ENCODE data around the gene DCC. TPM values are rescaled to one million over a fixed set of nuclear protein-coding genes. Genes with fewer than 3 reads are reported as not detected.

Gene DCC
- polyA plus RNA-seq, 3 donors = 4.0 to 8.0 (median 5.8) TPM

DNA sequence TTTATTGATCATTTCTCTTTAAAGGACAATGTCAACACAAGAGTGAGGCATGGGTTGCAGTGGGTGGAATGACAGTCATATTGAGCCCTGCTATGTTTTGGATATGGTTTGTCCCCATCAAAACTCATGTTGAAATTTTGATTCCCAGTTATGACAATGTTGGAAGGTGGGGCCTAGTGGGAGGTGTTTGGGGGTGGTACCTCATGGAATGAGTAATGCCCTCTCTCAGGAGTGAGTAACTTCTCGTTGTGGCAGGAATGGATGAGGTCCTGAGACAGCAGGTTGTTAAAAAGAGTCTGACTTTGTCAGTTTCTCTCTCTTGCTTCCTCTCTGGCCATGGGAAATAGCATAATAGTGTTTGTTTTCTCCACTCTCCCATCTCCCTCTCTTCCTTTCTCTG lies 345.3 kb downstream of the DCC start:
- no peak for DNase-seq

- no peak for DNase-seq
Measured at GRCh38 chr18:52691841-52692240, 351.8 kb downstream of the DCC start.

GRCh38 chr18:52694804-52695203 lies 354.8 kb downstream of the DCC start:
- no peak for DNase-seq

GRCh38 chr18:52700116-52700515 lies 360.1 kb downstream of the DCC start:
- DNase-seq = no peak

DNA sequence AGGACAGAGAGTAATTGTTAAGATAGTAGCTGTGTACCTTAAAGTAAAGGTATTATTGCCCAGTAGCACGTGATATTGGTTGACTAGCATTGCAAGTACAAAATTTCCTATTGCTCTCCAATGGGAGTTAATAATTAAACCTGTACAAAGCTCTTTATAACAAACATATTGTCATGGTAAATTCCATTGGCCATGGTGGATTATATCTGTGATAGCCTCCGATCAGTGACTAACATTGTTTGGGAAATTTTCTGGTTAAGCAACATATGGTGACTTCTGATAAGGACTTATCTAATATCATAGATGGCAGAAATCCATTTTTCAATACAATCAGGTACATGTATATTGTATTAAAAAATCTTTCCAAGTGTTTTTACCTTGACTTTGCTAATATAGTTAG lies 360.8 kb downstream of the DCC start:
- no peak for DNase-seq

DNA sequence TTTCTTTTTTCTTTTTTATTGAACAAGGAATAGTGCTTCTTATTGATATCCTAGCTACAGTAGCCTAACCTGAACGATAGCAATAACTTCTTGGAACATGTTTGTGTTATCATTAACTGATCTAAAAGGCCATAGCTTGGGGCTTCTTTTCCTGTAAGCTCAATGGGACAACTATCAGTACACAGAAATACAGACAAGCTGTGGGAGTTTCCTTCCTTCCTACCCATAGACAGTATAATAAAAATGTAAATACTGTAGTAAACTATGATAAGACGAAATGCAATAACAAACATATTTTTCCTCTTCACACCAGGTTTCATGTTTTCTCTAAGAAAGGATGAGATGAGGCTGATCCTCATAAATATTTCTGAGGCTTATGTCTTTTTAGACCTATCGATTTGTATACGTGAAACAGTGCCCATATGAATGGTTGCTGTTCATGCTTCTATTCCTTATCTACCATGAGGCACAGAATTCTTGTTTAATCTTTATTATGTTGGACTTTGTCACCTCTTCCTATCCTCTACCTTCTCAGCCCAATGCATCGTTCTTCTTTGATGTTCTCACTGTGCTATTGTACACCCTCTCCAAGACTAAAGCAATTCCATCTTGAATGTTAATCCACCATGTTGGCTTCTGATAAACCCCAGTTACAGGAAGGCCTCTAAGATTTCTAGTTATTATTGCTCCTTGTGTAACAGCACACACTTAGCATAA lies 361.4 kb downstream of the DCC start:
- no peak for DNase-seq

DNA sequence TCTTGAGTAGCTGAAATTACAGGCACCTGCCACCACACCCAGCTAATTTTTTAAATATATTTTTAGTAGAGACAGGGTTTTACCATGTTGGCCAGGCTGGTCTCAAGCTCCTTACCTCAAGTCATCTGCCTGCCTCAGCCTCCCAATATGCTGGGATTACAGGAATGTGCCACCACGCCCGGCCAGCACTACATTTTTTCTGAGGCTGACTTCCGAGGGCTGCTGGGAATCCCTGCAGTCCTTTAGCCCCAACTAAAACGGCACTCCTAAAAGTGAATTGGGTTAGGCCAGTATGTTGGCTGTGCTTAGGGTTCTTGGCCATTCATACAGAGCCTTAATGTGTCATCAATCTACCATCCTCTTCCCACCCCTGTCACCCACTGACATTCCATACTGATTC lies 375.4 kb downstream of the DCC start:
- DNase-seq = no peak

GRCh38 chr18:52715991-52716390 lies 376.0 kb downstream of the DCC start:
- no peak for DNase-seq

GRCh38 chr18:52716973-52717372 lies 377.0 kb downstream of the DCC start:
- DNase-seq = peak; percentile 79

GRCh38 chr18:52722904-52723303 lies 382.9 kb downstream of the DCC start:
- DNase-seq = no peak

GRCh38 chr18:52723550-52723970 lies 383.6 kb downstream of the DCC start:
- no peak for DNase-seq

DNA sequence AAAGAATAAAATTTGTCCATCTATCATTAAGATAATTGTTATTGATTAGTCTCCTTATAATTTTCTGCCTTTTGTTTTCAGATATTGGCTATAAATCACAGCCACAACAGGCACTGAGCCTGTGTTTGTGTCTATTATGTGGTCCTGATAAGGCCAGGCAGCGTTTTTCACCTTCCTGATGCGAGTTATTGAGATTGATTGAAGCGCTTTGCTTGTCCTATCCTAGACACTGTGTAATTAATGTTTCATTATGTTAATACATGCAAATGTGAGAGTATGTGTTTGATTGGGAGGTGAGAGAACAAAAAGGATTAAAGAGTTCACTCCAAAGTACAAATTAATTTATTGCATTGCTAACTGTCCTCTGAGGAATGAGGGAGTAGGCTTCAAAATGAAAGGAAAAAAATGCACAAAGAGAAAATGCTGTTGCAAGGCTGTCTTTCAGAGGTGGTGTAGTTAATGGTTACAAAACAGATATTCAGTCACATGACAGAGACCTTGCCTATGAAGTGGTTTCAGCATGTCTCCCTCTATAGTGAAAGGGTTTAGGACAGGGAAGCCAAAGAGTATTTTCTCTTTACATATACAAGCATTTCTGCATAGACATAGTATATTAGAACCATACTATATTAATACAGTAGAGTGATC lies 391.1 kb downstream of the DCC start:
- DNase-seq = no peak

DNA sequence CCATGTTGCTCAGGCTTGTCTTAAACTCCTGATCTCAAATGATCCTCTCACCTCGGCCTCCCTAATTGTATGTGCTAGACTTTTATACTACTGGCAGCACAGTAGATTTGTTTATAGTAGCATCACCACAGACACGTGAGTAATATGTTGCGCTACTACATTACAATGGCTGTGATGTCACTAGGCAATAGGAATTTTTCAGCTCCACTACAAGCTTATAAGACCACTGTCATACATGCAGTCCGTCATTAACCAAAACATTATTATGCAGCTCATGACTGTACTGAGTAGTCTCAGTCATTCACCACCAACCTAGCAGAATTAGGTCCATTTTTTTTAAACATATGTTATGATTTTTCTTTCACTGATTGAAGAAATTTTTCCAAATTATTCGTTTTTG lies 398.9 kb downstream of the DCC start:
- no peak for DNase-seq

- DNase-seq = peak; percentile 15
Measured at GRCh38 chr18:52746986-52747385, 407.0 kb downstream of the DCC start.

DNA sequence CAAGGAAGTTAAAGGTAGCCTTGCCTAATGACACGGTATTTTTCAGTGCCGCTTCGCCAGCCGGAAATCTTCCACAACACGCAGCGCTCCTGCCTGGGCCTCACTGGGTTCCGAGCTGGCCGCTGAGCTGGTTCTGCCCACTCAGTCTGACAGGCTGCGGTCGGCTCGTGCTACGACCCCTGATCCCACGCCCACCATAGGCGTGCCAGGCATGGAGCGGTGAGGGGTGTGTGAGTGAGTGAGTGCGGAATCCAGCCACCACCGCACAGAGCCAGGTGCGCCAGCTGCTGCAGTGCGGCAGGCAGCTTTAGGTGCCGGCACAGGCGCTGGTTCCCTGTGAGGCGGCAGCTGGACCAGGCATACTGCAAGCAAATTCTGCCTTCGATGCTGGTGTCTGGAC lies 407.9 kb downstream of the DCC start:
- DNase-seq = no peak

- DNase-seq = no peak
Measured at GRCh38 chr18:52748343-52748742, 408.3 kb downstream of the DCC start.

GRCh38 chr18:52749542-52749941 lies 409.5 kb downstream of the DCC start:
- DNase-seq = no peak

GRCh38 chr18:52750995-52751394 lies 411.0 kb downstream of the DCC start:
- no peak for DNase-seq

DNA sequence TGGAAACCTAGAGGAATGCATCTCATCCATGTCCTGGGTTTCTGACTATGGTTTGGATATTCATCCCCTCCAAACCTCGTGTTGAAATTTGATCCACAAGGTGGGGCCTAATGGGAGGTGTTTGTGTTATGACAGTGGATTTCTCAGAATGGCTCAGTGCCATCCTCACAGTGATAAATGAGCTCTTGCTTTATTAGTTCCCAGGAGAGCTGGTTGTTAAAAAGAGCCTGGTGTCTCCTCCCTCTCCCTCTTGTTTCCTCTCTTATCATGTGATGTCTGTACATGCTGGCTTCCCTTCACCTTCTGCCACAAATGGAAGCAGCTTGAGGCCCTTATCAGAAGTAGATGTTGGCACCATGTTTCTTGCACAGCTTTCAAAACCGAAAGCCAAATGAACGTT lies 424.3 kb downstream of the DCC start:
- peak; percentile 10 for DNase-seq

DNA sequence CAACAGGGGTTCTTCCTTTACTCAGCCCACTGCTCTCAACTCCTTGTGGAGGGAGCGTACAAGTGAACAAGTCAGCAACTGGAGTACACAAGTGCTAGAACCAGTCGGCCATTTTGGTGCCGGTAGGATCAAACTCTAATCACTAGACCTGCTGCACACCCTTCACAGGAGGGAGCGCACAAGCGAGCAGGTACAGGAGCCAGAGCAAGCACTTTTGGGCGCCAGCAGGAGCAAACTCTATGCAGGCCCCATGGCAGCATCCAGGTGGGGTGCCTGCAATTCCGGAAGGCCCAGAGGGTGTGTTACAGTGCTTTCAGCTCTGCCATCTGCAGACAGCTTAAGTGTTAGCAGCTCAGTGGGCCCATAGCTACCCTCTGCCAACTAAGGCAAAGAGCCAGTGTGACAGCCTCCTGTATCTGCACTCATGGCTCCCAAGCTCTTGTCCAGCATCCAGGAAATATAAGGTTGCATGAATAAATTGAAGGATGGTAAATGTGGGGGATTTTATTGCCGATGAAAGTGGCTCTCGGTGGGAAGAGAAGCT lies 426.1 kb downstream of the DCC start:
- DNase-seq = no peak

DNA sequence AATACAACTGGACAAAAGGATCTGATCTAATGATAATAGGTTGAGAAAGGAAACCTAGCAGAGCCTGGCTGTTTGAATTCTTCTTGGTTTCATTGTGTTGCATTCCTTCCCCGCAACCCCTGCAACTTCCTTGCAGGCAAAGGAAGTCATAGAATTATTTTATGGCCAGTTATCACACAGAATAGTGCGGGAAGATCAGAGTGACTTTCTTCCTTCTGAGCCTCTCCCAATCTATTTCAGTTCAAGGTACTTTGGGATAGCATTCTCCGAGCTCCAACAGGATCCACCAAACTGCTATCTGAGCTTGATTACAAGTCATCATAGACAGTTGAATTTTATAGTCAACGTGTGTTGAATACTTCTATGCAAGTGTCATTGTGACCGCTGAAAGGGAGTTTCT lies 441.1 kb downstream of the DCC start:
- DNase-seq = no peak

DNA sequence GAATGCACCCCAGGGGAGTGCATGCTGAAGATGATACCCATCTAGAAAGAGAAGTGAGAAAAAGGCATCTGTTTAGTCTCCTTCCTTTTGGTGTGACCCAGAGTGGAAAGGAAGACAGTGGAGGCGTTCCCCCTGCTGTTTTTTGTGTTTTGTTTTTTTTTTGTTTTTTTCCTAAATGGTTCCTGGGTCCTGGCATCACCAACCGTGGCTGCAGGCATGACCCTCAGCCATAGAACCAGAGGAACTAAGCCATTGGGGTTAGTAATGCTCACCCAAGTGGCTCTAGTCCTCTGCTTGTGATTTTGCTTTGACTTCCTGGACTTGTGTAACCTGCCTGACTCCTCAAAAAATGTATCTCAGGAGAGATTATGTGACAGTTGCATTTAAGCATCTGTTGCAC lies 451.3 kb downstream of the DCC start:
- no peak for DNase-seq

GRCh38 chr18:52812834-52813233 lies 472.8 kb downstream of the DCC start:
- no peak for DNase-seq
